OCI-LY7 (cell line): ENCODE results near the gene SIPA1L3. TPM values are rescaled to one million over a fixed set of nuclear protein-coding genes. Genes with fewer than 3 reads are reported as not detected.

Experiments
- BruUV-seq: library from RNA; stranded (reverse); fragments of 400-500 nt; replicated peaks from 2 replicates; lab custom pipeline; 2021; lab: Mats Ljungman, UMichigan
- CTCF ChIA-PET: fragments of 300-600 bp; sonication (Branson Sonifier 250); formaldehyde crosslinking; loops from one replicate; lab custom pipeline; 2022; ENCODE audit warnings: antibody characterized with exemption; ENCODE audit not compliant: unreplicated experiment; lab: Charles Lee
- POLR2A ChIA-PET: fragments of 300-600 bp; sonication (Branson Sonifier 250); formaldehyde crosslinking; loops from one replicate; lab custom pipeline; 2022; ENCODE audit warnings: antibody characterized with exemption; lab: Charles Lee
- DNase-seq: peaks from one replicate; pipeline ENCODE4 v3.0.0-alpha.2; 2015; ENCODE audit warnings: low spot score
- H2AFZ ChIP-seq: fragments of 200-600 bp; sonication (generic), shearing (Covaris generic); 2 replicates; pipeline ENCODE4 v1.6.1; 2014; ENCODE audit warnings: mild to moderate bottlenecking, antibody characterized with exemption, low read length, moderate library complexity
- H3K27ac ChIP-seq: fragments of 200-600 bp; sonication (generic); 2 replicates; pipeline ENCODE4 v1.5.1; 2014; ENCODE audit warnings: mixed run types, low read depth, mild to moderate bottlenecking, moderate library complexity, low read length, inconsistent platforms; ENCODE audit not compliant: poor library complexity, severe bottlenecking
- H3K36me3 ChIP-seq: fragments of 200-600 bp; sonication (generic); 2 replicates; pipeline ENCODE4 v1.6.1; 2014; ENCODE audit warnings: mild to moderate bottlenecking, antibody characterized with exemption, low read length, moderate library complexity, mixed read lengths; ENCODE audit not compliant: insufficient read depth
- H3K4me1 ChIP-seq: fragments of 200-600 bp; sonication (generic); 2 replicates; pipeline ENCODE4 v1.5.1; 2014; ENCODE audit warnings: mild to moderate bottlenecking, low read length; ENCODE audit not compliant: insufficient read depth, poor library complexity, severe bottlenecking
- H3K4me2 ChIP-seq: fragments of 200-600 bp; sonication (generic); 2 replicates; pipeline ENCODE4 v1.6.1; 2014; ENCODE audit warnings: mild to moderate bottlenecking, low read length
- H3K4me3 ChIP-seq: fragments of 200-600 bp; sonication (generic); 2 replicates; pipeline ENCODE4 v1.5.1; 2014; ENCODE audit warnings: mild to moderate bottlenecking, low read depth, low read length; ENCODE audit not compliant: poor library complexity, severe bottlenecking
- H3K79me2 ChIP-seq: fragments of 200-600 bp; sonication (generic); 2 replicates; pipeline ENCODE4 v1.6.1; 2016; ENCODE audit warnings: low read depth, mild to moderate bottlenecking, low read length, moderate library complexity, mixed read lengths; ENCODE audit not compliant: insufficient read depth
- H3K9me2 ChIP-seq: fragments of 200-600 bp; sonication (generic); 2 replicates; pipeline ENCODE4 v1.6.1; 2016; ENCODE audit warnings: mild to moderate bottlenecking, low read length, mixed read lengths; ENCODE audit not compliant: insufficient read depth
- H3K9me3 ChIP-seq: fragments of 200-600 bp; sonication (generic); 2 replicates; pipeline ENCODE4 v1.6.1; 2014; ENCODE audit warnings: mild to moderate bottlenecking, mixed run types, low read length, mixed read lengths
- H4K20me1 ChIP-seq: fragments of 200-600 bp; sonication (generic); 2 replicates; pipeline ENCODE4 v1.6.1; 2014; ENCODE audit warnings: mild to moderate bottlenecking, antibody characterized with exemption, low read length, moderate library complexity, mixed read lengths; ENCODE audit not compliant: insufficient read depth
- EZH2phosphoT487 ChIP-seq: fragments of 200-600 bp; sonication (generic); IDR thresholded peaks from 2 replicates; pipeline ENCODE4 v1.6.1; 2018; ENCODE audit warnings: low read depth, borderline replicate concordance, mild to moderate bottlenecking, mixed run types, antibody characterized with exemption, low read length, moderate library complexity, mixed read lengths
- intact Hi-C: fragments of 100-400 bp; cut with micrococcal nuclease; formaldehyde crosslinking; loops from one replicate; pipeline ENCODE4 v1.10.0; 2022; ENCODE audit not compliant: unreplicated experiment
- total RNA-seq, 2 experiments: library from RNA; depleted of rRNA in 1 of 2; stranded (reverse); fragments of >200 nt in 1 of 2; shearing (Covaris generic) in 1 of 2; gene quantifications; 2 replicates each; pipeline ENCODE4 v1.2.3, GENCODE V29; 2014 to 2022
- TF ChIP-seq, protein P1 (sequence below): fragments of 200-600 bp; sonication (generic); conservative IDR thresholded peaks from 2 replicates; pipeline ENCODE4 v1.5.1; 2014; ENCODE audit warnings: mild to moderate bottlenecking, antibody characterized with exemption, low read length, moderate library complexity, mixed read lengths

Gene SIPA1L3
- total RNA-seq, 2 experiments from 2014 or later: 21.2 to 84.4 TPM

DNA sequence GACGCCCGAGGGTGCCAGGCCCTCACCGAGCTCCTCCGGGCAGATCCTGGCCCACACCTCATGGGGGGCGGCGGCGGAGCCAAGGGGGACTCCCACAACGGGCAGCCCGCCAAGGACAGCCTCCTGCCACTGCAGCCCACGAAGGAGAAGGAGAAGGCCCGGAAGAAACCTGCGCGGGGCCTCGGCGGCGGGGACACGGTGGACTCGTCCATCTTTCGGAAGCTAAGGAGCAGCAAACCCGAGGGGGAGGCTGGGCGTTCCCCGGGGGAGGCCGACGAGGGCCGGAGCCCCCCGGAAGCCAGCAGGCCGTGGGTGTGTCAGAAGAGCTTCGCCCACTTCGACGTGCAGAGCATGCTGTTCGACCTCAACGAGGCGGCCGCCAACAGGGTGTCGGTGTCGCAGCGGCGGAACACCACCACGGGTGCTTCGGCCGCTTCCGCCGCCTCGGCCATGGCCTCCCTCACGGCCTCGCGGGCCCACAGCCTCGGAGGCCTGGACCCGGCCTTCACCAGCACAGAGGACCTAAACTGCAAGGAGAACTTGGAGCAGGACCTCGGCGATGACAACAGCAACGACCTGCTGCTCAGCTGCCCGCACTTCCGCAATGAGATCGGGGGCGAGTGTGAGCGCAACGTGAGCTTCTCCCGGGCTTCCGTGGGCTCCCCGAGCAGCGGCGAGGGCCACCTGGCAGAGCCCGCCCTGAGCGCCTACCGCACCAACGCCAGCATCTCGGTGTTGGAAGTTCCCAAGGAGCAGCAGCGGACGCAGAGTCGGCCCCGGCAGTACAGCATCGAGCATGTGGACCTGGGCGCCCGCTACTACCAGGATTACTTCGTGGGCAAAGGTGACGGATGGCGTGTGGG is 175.5 kb downstream of the SIPA1L3 start:
- ChIA-PET CTCF (no interaction called here), POLR2A (interaction anchor here (0.5 kb wide), 1 partner anchor 16 kb away, joined by 3 read pairs; no protein-coding TSS in a partner anchor)
- Histone ChIP-seq H3K36me3 (peaks cover 31% of the 10 kb centered on the region; the same call in 1 of the 2 replicates), H3K4me1 (peaks cover 18% of the 10 kb centered on the region), H2AFZ (no peak overlapping the region), H3K9me2 (no peaks in the 10 kb centered on the region), H4K20me1 (no peaks in the 10 kb centered on the region), H3K27ac (no peak overlapping the region), H3K79me2 (no peaks in the 10 kb centered on the region), H3K9me3 (no peaks in the 10 kb centered on the region), H3K4me3 (no peak overlapping the region), H3K4me2 (no peak overlapping the region)
- intact Hi-C loops: no loop called here
- BruUV-seq: TSS peak; percentile 54
- TF ChIP-seq, protein P1, sequence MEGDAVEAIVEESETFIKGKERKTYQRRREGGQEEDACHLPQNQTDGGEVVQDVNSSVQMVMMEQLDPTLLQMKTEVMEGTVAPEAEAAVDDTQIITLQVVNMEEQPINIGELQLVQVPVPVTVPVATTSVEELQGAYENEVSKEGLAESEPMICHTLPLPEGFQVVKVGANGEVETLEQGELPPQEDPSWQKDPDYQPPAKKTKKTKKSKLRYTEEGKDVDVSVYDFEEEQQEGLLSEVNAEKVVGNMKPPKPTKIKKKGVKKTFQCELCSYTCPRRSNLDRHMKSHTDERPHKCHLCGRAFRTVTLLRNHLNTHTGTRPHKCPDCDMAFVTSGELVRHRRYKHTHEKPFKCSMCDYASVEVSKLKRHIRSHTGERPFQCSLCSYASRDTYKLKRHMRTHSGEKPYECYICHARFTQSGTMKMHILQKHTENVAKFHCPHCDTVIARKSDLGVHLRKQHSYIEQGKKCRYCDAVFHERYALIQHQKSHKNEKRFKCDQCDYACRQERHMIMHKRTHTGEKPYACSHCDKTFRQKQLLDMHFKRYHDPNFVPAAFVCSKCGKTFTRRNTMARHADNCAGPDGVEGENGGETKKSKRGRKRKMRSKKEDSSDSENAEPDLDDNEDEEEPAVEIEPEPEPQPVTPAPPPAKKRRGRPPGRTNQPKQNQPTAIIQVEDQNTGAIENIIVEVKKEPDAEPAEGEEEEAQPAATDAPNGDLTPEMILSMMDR: no peak
- no peak for TF ChIP-seq EZH2phosphoT487
- no peak for DNase-seq

DNA sequence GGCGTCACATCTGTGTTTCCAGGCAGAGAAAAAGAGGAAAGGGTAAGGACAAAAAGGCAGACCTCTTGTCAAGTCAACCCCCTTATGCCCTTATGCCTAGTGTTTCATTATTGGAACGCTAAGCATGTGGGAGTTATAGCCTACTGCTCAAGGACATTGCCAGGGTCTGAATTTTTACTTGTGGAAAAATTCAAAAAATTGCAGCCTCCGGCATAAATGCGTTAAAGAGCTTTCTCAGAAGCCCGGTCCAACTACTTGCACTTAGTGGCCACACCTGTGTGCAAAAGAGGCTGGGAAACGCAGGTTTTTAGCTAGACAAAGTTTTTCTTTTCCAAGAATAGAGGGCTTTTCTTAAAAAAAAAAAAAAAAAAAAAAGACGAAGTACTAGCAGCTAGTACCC is 177.2 kb downstream of the SIPA1L3 start:
- BruUV-seq: no TSS peak
- H3K79me2 ChIP-seq: no peaks in the 10 kb centered on the region
- ChIA-PET CTCF (no interaction called here), POLR2A (interaction anchor here (0.7 kb wide), 1 partner anchor 21 kb away, joined by 5 read pairs; no protein-coding TSS in a partner anchor)
- TF ChIP-seq EZH2phosphoT487: no peak
- TF ChIP-seq, protein P1: no peak
- H2AFZ ChIP-seq: no peak overlapping the region
- DNase-seq: no peak
- H3K4me3 ChIP-seq: no peak overlapping the region
- H3K9me2 ChIP-seq: no peaks in the 10 kb centered on the region
- H3K9me3 ChIP-seq: no peaks in the 10 kb centered on the region
- no peak overlapping the region for H3K4me2 ChIP-seq
- peaks cover 17% of the 10 kb centered on the region for H3K4me1 ChIP-seq
- no peak overlapping the region for H3K27ac ChIP-seq
- no peaks in the 10 kb centered on the region for H4K20me1 ChIP-seq
- intact Hi-C loops: no loop called here
- peaks cover 43% of the 10 kb centered on the region for H3K36me3 ChIP-seq

DNA sequence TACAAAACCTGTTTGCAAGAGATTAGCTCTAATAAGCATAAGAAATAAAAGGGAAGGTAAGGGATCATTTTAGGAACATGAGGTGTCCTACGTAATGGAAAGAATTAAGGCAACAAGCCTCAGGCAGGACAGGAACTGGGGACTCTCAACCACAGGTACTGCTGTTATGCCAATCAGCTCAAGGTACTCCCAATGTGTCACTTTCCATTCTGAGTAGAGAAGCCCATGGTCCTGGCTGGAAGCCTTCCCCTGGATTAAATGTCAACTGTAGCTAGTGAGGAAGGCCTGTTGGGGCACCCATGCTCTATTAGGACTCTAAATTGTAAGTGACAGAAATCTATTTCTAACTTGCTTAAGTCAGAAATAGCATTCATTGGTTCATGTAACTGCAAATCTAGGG is 182.4 kb downstream of the SIPA1L3 start:
- ChIA-PET POLR2A (interaction anchor here (0.6 kb wide), 2 partner anchors 33 to 165 kb away, joined by 3 to 4 read pairs; no protein-coding TSS in a partner anchor), CTCF (interaction anchor here (0.7 kb wide), 1 partner anchor 1688 kb away, joined by 3 read pairs; no protein-coding TSS in a partner anchor)
- H3K4me3 ChIP-seq: no peak overlapping the region
- no peak overlapping the region for H2AFZ ChIP-seq
- TF ChIP-seq EZH2phosphoT487: no peak
- TF ChIP-seq, protein P1: no peak
- no peak overlapping the region for H3K4me2 ChIP-seq
- intact Hi-C loops: no loop called here
- H4K20me1 ChIP-seq: no peaks in the 10 kb centered on the region
- BruUV-seq: no TSS peak
- no peaks in the 10 kb centered on the region for H3K9me3 ChIP-seq
- H3K36me3 ChIP-seq: peaks cover 47% of the 10 kb centered on the region
- H3K79me2 ChIP-seq: no peaks in the 10 kb centered on the region
- no peaks in the 10 kb centered on the region for H3K4me1 ChIP-seq
- no peaks in the 10 kb centered on the region for H3K9me2 ChIP-seq
- DNase-seq: no peak
- H3K27ac ChIP-seq: no peak overlapping the region
